GM12878 (cell line): ENCODE data around the gene CCDC28A. TPM values are rescaled to one million over a fixed set of nuclear protein-coding genes. Genes with fewer than 3 reads are reported as not detected.

ENCODE experiments used
- ATAC-seq: fragments of 200-7000 bp; cut with Tn5 transposase; 3 replicates; pipeline ENCODE4 v1.9.1; 2020; ENCODE audit warnings: mild to moderate bottlenecking, moderate library complexity
- BruUV-seq: library from RNA; stranded (reverse); fragments of 400-500 nt; replicated peaks from 2 replicates; lab custom pipeline; 2021; lab: Mats Ljungman, UMichigan
- CTCF ChIA-PET: fragments of 300-600 bp; sonication (Branson Sonifier 250); formaldehyde crosslinking; extraction: SDS; loops from one replicate; lab custom pipeline; 2021; ENCODE audit warnings: inconsistent platforms; lab: Yijun Ruan, JAX
- POLR2A ChIA-PET: fragments of 350-600 bp; formaldehyde crosslinking; extraction: SDS; loops from one replicate; lab custom pipeline; 2021; ENCODE audit warnings: inconsistent platforms; lab: Charles Lee
- RAD21 ChIA-PET: fragments of 300-600 bp; sonication (Branson Sonifier 250); formaldehyde crosslinking; loops from one replicate; lab custom pipeline; 2023; ENCODE audit warnings: antibody characterized with exemption; ENCODE audit not compliant: unreplicated experiment; lab: Charles Lee
- SMC1A ChIA-PET: fragments of 300-600 bp; sonication (Branson Sonifier 250); formaldehyde crosslinking; loops from one replicate; lab custom pipeline; 2023; ENCODE audit not compliant: unreplicated experiment, uncharacterized antibody; lab: Charles Lee
- DNase-seq: peaks from one replicate; pipeline ENCODE4 v3.0.0-alpha.2; 2011; ENCODE audit warnings: low read depth, low spot score
- FAIRE-seq: peaks from 3 replicates; lab custom pipeline; 2011; peaks lifted over from hg19 to GRCh38; lab: Jason Lieb, UNC
- H2AFZ ChIP-seq: 2 replicates; pipeline ENCODE4 v1.6.0; 2011; ENCODE audit warnings: low read depth, low read length, control low read depth; ENCODE audit not compliant: control insufficient read depth
- H3K27ac ChIP-seq: 2 replicates; pipeline ENCODE4 v1.5.1; 2011; ENCODE audit warnings: control low read depth; ENCODE audit not compliant: control insufficient read depth, insufficient read depth
- H3K27me3 ChIP-seq, 2 experiments: replicated peaks in 1 of 2; 2 replicates each; pipeline versions ENCODE4 v1.6.0 to v1.6.1; 2011; ENCODE audit warnings: low read length in 1 of 2; ENCODE audit not compliant: control insufficient read depth in 2 of 2, insufficient read depth in 2 of 2
- H3K36me3 ChIP-seq, 2 experiments: 2 replicates each; pipeline ENCODE4 v1.5.1; 2011; ENCODE audit warnings: low read length in 1 of 2; ENCODE audit not compliant: control insufficient read depth in 2 of 2, insufficient read depth in 2 of 2
- H3K4me1 ChIP-seq: 2 replicates; pipeline ENCODE4 v1.6.1; 2011; ENCODE audit warnings: mild to moderate bottlenecking, low read length, moderate library complexity, mixed read lengths; ENCODE audit not compliant: control insufficient read depth, insufficient read depth
- H3K4me2 ChIP-seq: 2 replicates; pipeline ENCODE4 v1.6.0; 2011; ENCODE audit warnings: control low read depth; ENCODE audit not compliant: control insufficient read depth, insufficient read depth
- H3K4me3 ChIP-seq: fragments of 200-600 bp; sonication (generic); 2 replicates; pipeline ENCODE4 v1.5.1; 2016
- H3K79me2 ChIP-seq: 2 replicates; pipeline ENCODE4 v1.6.0; 2011; ENCODE audit warnings: low read length; ENCODE audit not compliant: control insufficient read depth, insufficient read depth
- H3K9ac ChIP-seq: 2 replicates; pipeline ENCODE4 v1.8.0; 2011; ENCODE audit warnings: low read length, control low read depth, mixed read lengths; ENCODE audit not compliant: control insufficient read depth, insufficient read depth
- H3K9me3 ChIP-seq: replicated peaks from 3 replicates; pipeline ENCODE4 v1.5.1; 2011; ENCODE audit warnings: mild to moderate bottlenecking, low read length; ENCODE audit not compliant: control insufficient read depth, insufficient read depth
- H4K20me1 ChIP-seq: 2 replicates; pipeline ENCODE4 v1.6.0; 2011; ENCODE audit not compliant: control insufficient read depth, insufficient read depth
- ASH2L ChIP-seq: fragments of 300-600, 200-600 bp; sonication (generic); IDR thresholded peaks from 2 replicates; pipeline ENCODE4 v1.6.1; 2017; ENCODE audit warnings: low read depth, mild to moderate bottlenecking, borderline replicate concordance
- BCL3 ChIP-seq: IDR thresholded peaks from 2 replicates; pipeline ENCODE4 v1.6.1; 2011; ENCODE audit warnings: borderline replicate concordance, low read depth, mild to moderate bottlenecking, moderate library complexity, low read length; ENCODE audit not compliant: insufficient read depth, poor library complexity, severe bottlenecking
- CBX3 ChIP-seq: fragments of 200-600 bp; sonication (generic); IDR thresholded peaks from 2 replicates; pipeline ENCODE4 v1.6.1; 2016; ENCODE audit warnings: low read depth, borderline replicate concordance
- CHD1 ChIP-seq: IDR thresholded peaks from 2 replicates; pipeline ENCODE4 v1.6.1; 2012; ENCODE audit warnings: low read depth, low read length, improper control_type of control experiment
- KAT2A ChIP-seq: conservative IDR thresholded peaks from 2 replicates; pipeline ENCODE4 v1.6.1; 2011; ENCODE audit warnings: low read depth, low read length; ENCODE audit not compliant: control insufficient read depth
- MYB ChIP-seq: fragments of 150-350 bp; IDR thresholded peaks from 2 replicates; pipeline ENCODE4 v1.6.1; 2014; ENCODE audit warnings: mild to moderate bottlenecking, low read depth, low read length, borderline replicate concordance
- NFIC ChIP-seq: IDR thresholded peaks from 2 replicates; pipeline ENCODE4 v1.6.1; 2012; ENCODE audit warnings: low read depth, mild to moderate bottlenecking, inconsistent platforms, low read length, moderate library complexity
- POLR2AphosphoS2 ChIP-seq: IDR thresholded peaks from 2 replicates; pipeline ENCODE4 v1.6.1; 2011; ENCODE audit warnings: low read depth, mild to moderate bottlenecking, low read length, improper control_type of control experiment, moderate library complexity
- RBBP5 ChIP-seq: fragments of 200-600 bp; sonication (generic); conservative IDR thresholded peaks from 2 replicates; pipeline ENCODE4 v1.6.1; 2016
- SIX5 ChIP-seq: IDR thresholded peaks from 2 replicates; pipeline ENCODE4 v1.6.1; 2011; ENCODE audit warnings: mild to moderate bottlenecking, low read depth, low read length, moderate library complexity; ENCODE audit not compliant: severe bottlenecking
- WGBS: methylation state at CpG from one replicate; pipeline ENCODE4 v1.1.6; 2016; ENCODE audit warnings: low lambda C conversion rate; ENCODE audit not compliant: insufficient replicate concordance, insufficient coverage; ENCODE audit errors: missing lambda C conversion rate; 5-methylcytosine and 5-hydroxymethylcytosine counted together
- in situ Hi-C: fragments of 300-500 bp; cut with MboI; formaldehyde crosslinking; loops from 9 replicates; pipeline ENCODE4 v1.14.3; 2018; ENCODE audit warnings: mixed read lengths
- intact Hi-C: fragments of 100-400 bp; cut with micrococcal nuclease; formaldehyde crosslinking; loops from one replicate; pipeline ENCODE4 v1.14.2; 2022; ENCODE audit not compliant: unreplicated experiment
- polyA plus RNA-seq, 11 experiments: library from polyadenylated mRNA; depleted of rRNA in 4 of 11; unstranded in 6 of 11; stranded (reverse) in 5 of 11; fragments of >200 nt; fragmentation: Nextera tagmentation in 4 of 11; fragmentation: Illumina TruSeq in 1 of 11; extraction: Ambion mirVana in 4 of 11; extraction: Trizol in 1 of 11; gene quantifications; 1 replicate in 1 of 11; 2 replicates in 10 of 11; pipeline versions ENCODE4 v1.2.1 to v1.2.3, GENCODE V29; 2011 to 2016; ENCODE audit warnings: inconsistent platforms in 2 of 11, missing spikeins in 2 of 11, low read depth in 1 of 11
- total RNA-seq, 4 experiments: library from RNA; depleted of rRNA in 3 of 4; stranded (reverse); fragments of >200 nt in 3 of 4; fragmentation: Illumina TruSeq in 1 of 4; extraction: Trizol in 1 of 4; gene quantifications; 2 replicates each; pipeline versions ENCODE4 v1.2.1 to v1.2.3, GENCODE V29; 2013 to 2021
- TF ChIP-seq, protein P1 (sequence below): fragments of 450-650 bp; formaldehyde crosslinking; IDR thresholded peaks from 2 replicates; pipeline ENCODE4 v1.5.0; 2022; ENCODE audit warnings: mild to moderate bottlenecking, missing genetic modification characterization

CCDC28A gene
- total and polyA plus RNA-seq, 10 of the 15 experiments (the other 5 are each of a cell fraction or from before 2014, with no cell fraction given), result 13.5 to 38.8 (median 19.2) TPM

DNA sequence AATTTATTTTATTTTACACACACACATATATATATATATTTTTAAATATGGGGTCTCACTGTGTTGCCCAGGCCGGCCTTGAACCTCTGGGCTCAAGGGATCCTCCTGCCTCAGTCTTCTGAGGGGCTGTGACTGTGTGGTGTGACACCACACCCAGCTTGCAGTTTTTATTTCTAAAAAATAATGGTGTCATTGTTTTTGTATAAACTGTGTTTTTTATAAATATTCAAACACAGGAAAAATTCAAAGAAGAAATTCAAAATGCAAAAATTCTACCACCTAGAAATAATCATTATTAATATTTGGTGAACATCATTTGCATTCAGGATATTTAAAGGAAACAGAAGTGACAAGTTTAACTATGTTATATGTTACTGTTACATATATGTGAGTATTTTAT lies 3.1 kb downstream of the CCDC28A start:
- SMC1A ChIA-PET, result interaction anchor here (1.0 kb wide), 1 partner anchor 258 kb away, joined by 3 read pairs; no protein-coding TSS in a partner anchor
- H4K20me1 ChIP-seq, result no peaks in the 10 kb centered on the region
- H2AFZ ChIP-seq, result no peak overlapping the region
- no peak for FAIRE-seq
- no peak for DNase-seq
- no peaks in the 10 kb centered on the region for H3K36me3 ChIP-seq
- TF ChIP-seq RBBP5 (no peak), CBX3 (no peak)
- H3K27ac ChIP-seq, result no peak overlapping the region
- no peak for ATAC-seq
- in situ Hi-C loops, result no loop called here
- no peak overlapping the region for H3K9ac ChIP-seq
- no peaks in the 10 kb centered on the region for H3K9me3 ChIP-seq
- intact Hi-C loops, result no loop called here
- peaks cover 2% of the 10 kb centered on the region; the same call in 1 of the 2 replicates for H3K79me2 ChIP-seq
- POLR2A ChIA-PET, result no interaction called here
- 82% methylated on average over 1 of the region's 1 CpG for WGBS
- no TSS peak for BruUV-seq
- no peaks in the 10 kb centered on the region for H3K27me3 ChIP-seq
- CTCF ChIA-PET, result interaction anchor here (0.7 kb wide), 1 partner anchor 11 kb away, joined by 3 read pairs; no protein-coding TSS in a partner anchor
- RAD21 ChIA-PET, result no interaction called here
- no peak overlapping the region for H3K4me2 ChIP-seq
- H3K4me1 ChIP-seq, result no peaks in the 10 kb centered on the region
- no peak overlapping the region for H3K4me3 ChIP-seq

DNA sequence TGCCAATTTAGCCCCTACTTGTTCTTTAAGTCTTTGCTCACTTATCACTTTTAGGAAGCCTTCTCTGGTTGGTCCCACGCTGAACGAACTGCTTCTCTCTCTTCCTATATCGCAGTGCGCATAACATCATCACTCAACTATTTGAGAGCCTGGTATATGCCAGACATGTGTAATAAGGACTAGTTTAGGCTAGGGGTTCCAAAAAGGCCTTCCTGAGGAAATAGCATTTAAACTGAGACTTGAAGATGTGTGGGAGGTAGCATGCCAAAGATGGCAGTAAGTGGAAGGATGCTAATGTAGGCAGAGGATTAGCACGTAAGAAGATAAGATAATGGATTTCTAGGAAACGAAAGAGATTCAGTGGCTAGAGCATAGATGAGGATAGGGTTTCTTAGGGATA lies 4.8 kb downstream of the CCDC28A start:
- SMC1A ChIA-PET, result interaction anchor here (1.0 kb wide), 1 partner anchor 466 kb away, joined by 4 read pairs; no protein-coding TSS in a partner anchor
- Histone ChIP-seq H3K27me3 (no peaks in the 10 kb centered on the region), H4K20me1 (no peaks in the 10 kb centered on the region), H3K4me2 (no peak overlapping the region), H3K79me2 (peaks cover 2% of the 10 kb centered on the region; the same call in 1 of the 2 replicates), H3K9ac (no peak overlapping the region), H3K36me3 (no peaks in the 10 kb centered on the region), H3K4me3 (no peak overlapping the region), H2AFZ (no peak overlapping the region), H3K4me1 (no peaks in the 10 kb centered on the region), H3K27ac (no peak overlapping the region), H3K9me3 (no peaks in the 10 kb centered on the region)
- TF ChIP-seq, protein P1, sequence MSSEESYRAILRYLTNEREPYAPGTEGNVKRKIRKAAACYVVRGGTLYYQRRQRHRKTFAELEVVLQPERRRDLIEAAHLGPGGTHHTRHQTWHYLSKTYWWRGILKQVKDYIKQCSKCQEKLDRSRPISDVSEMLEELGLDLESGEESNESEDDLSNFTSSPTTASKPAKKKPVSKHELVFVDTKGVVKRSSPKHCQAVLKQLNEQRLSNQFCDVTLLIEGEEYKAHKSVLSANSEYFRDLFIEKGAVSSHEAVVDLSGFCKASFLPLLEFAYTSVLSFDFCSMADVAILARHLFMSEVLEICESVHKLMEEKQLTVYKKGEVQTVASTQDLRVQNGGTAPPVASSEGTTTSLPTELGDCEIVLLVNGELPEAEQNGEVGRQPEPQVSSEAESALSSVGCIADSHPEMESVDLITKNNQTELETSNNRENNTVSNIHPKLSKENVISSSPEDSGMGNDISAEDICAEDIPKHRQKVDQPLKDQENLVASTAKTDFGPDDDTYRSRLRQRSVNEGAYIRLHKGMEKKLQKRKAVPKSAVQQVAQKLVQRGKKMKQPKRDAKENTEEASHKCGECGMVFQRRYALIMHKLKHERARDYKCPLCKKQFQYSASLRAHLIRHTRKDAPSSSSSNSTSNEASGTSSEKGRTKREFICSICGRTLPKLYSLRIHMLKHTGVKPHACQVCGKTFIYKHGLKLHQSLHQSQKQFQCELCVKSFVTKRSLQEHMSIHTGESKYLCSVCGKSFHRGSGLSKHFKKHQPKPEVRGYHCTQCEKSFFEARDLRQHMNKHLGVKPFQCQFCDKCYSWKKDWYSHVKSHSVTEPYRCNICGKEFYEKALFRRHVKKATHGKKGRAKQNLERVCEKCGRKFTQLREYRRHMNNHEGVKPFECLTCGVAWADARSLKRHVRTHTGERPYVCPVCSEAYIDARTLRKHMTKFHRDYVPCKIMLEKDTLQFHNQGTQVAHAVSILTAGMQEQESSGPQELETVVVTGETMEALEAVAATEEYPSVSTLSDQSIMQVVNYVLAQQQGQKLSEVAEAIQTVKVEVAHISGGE (CRISPR knock-in tag), result no peak
- no peak for TF ChIP-seq CHD1
- TF ChIP-seq BCL3, result no peak
- TF ChIP-seq NFIC, result no peak
- TF ChIP-seq ASH2L, result no peak
- TF ChIP-seq SIX5, result no peak
- TF ChIP-seq MYB, result no peak
- no peak for TF ChIP-seq POLR2AphosphoS2
- TF ChIP-seq KAT2A, result no peak
- CTCF ChIA-PET, result no interaction called here
- RAD21 ChIA-PET, result interaction anchor here (0.6 kb wide), 1 partner anchor 107 kb away, joined by 3 read pairs; no protein-coding TSS in a partner anchor
- POLR2A ChIA-PET, result interaction anchor here (0.6 to 1.0 kb wide), 2 partner anchors 9 to 504 kb away, joined by 3 read pairs; no protein-coding TSS in a partner anchor
- 87% methylated on average over 6 of the region's 6 CpGs for WGBS
- ATAC-seq (no peak), DNase-seq (no peak), FAIRE-seq (no peak)
- in situ Hi-C loops, result no loop called here
- intact Hi-C loops, result no loop called here
- BruUV-seq, result no TSS peak
